Measurements from ENCODE around the gene ZBTB20. TPM values are rescaled to one million over a fixed set of nuclear protein-coding genes. Genes with fewer than 3 reads are reported as not detected.

Gene ZBTB20
- polyA plus RNA-seq, 4 donors: 0.27 to 2.2 (median 1.3) TPM

GRCh38 chr3:114597012-114597411 lies 550.1 kb downstream of the ZBTB20 start:
- peaks cover 0 to 3% (median 0%) of the 10 kb centered on the region in 3 donors for H3K4me1 ChIP-seq (ENCODE audit: control insufficient read depth in 3 of 3, insufficient read depth in 2 of 3, low read depth in 1 of 3, low read length in 2 of 3)
- H3K27me3 ChIP-seq (ENCODE audit: control insufficient read depth in 3 of 3, insufficient read depth in 3 of 3, low read length in 3 of 3): no peaks in the 10 kb centered on the region
- 78 to 88% (median 86%) methylated on average over 4 of the region's 4 CpGs for WGBS, 3 donors
- no peak overlapping the region for H3K27ac ChIP-seq (ENCODE audit: low read depth in 1 of 3, low read length in 2 of 3)
- no peaks in the 10 kb centered on the region for H3K9me3 ChIP-seq (ENCODE audit: control insufficient read depth in 2 of 2, insufficient read depth in 1 of 2, low read depth in 1 of 2, low read length in 1 of 2)
- no peak overlapping the region for H3K4me3 ChIP-seq (ENCODE audit: low read depth in 1 of 3, low read length in 3 of 3)
- FAIRE-seq (no peak), DNase-seq (no peak)
- H3K36me3 ChIP-seq (ENCODE audit: control insufficient read depth in 3 of 3, insufficient read depth in 2 of 3, low read depth in 1 of 3, low read length in 3 of 3): no peaks in the 10 kb centered on the region

GRCh38 chr3:114596147-114596546 lies 550.9 kb downstream of the ZBTB20 start:
- Histone ChIP-seq H3K4me3 (ENCODE audit: low read depth in 1 of 3, low read length in 3 of 3) (no peak overlapping the region), H3K27ac (ENCODE audit: low read depth in 1 of 3, low read length in 2 of 3) (no peak overlapping the region), H3K4me1 (ENCODE audit: control insufficient read depth in 3 of 3, insufficient read depth in 2 of 3, low read depth in 1 of 3, low read length in 2 of 3) (peaks cover 0 to 3% (median 0%) of the 10 kb centered on the region in 3 donors), H3K27me3 (ENCODE audit: control insufficient read depth in 3 of 3, insufficient read depth in 3 of 3, low read length in 3 of 3) (no peaks in the 10 kb centered on the region), H3K9me3 (ENCODE audit: control insufficient read depth in 2 of 2, insufficient read depth in 1 of 2, low read depth in 1 of 2, low read length in 1 of 2) (no peaks in the 10 kb centered on the region), H3K36me3 (ENCODE audit: control insufficient read depth in 3 of 3, insufficient read depth in 2 of 3, low read depth in 1 of 3, low read length in 3 of 3) (no peaks in the 10 kb centered on the region)
- DNase-seq (no peak), FAIRE-seq (no peak)
- WGBS, 3 donors: 94 to 98% (median 97%) methylated on average over 2 of the region's 2 CpGs

- 62 to 75% (median 68%) methylated on average over 2 of the region's 2 CpGs for WGBS, 3 donors
- Histone ChIP-seq H3K27me3 (ENCODE audit: control insufficient read depth in 3 of 3, insufficient read depth in 3 of 3, low read length in 3 of 3) (no peaks in the 10 kb centered on the region), H3K4me1 (ENCODE audit: control insufficient read depth in 3 of 3, insufficient read depth in 2 of 3, low read depth in 1 of 3, low read length in 2 of 3) (no peaks in the 10 kb centered on the region), H3K27ac (ENCODE audit: low read depth in 1 of 3, low read length in 2 of 3) (no peak overlapping the region), H3K36me3 (ENCODE audit: control insufficient read depth in 3 of 3, insufficient read depth in 2 of 3, low read depth in 1 of 3, low read length in 3 of 3) (no peaks in the 10 kb centered on the region), H3K9me3 (ENCODE audit: control insufficient read depth in 2 of 2, insufficient read depth in 1 of 2, low read depth in 1 of 2, low read length in 1 of 2) (no peaks in the 10 kb centered on the region), H3K4me3 (ENCODE audit: low read depth in 1 of 3, low read length in 3 of 3) (no peak overlapping the region)
- no peak for FAIRE-seq
- DNase-seq: no peak
Observed at GRCh38 chr3:114595522-114596028, 551.5 kb downstream of the ZBTB20 start.

GRCh38 chr3:114590309-114591047 lies 556.6 kb downstream of the ZBTB20 start:
- no peak for DNase-seq
- FAIRE-seq: no peak
- Histone ChIP-seq H3K27me3 (ENCODE audit: control insufficient read depth in 3 of 3, insufficient read depth in 3 of 3, low read length in 3 of 3) (no peaks in the 10 kb centered on the region), H3K4me3 (ENCODE audit: low read depth in 1 of 3, low read length in 3 of 3) (no peak overlapping the region), H3K4me1 (ENCODE audit: control insufficient read depth in 3 of 3, insufficient read depth in 2 of 3, low read depth in 1 of 3, low read length in 2 of 3) (no peaks in the 10 kb centered on the region), H3K27ac (ENCODE audit: low read depth in 1 of 3, low read length in 2 of 3) (no peak overlapping the region), H3K36me3 (ENCODE audit: control insufficient read depth in 3 of 3, insufficient read depth in 2 of 3, low read depth in 1 of 3, low read length in 3 of 3) (no peaks in the 10 kb centered on the region), H3K9me3 (ENCODE audit: control insufficient read depth in 2 of 2, insufficient read depth in 1 of 2, low read depth in 1 of 2, low read length in 1 of 2) (no peaks in the 10 kb centered on the region)
- 88 to 98% (median 95%) methylated on average over 6 of the region's 6 CpGs for WGBS, 3 donors

- no peaks in the 10 kb centered on the region for H3K9me3 ChIP-seq (ENCODE audit: control insufficient read depth in 2 of 2, insufficient read depth in 1 of 2, low read depth in 1 of 2, low read length in 1 of 2)
- no peak overlapping the region for H3K4me3 ChIP-seq (ENCODE audit: low read depth in 1 of 3, low read length in 3 of 3)
- H3K27me3 ChIP-seq (ENCODE audit: control insufficient read depth in 3 of 3, insufficient read depth in 3 of 3, low read length in 3 of 3): no peaks in the 10 kb centered on the region
- H3K4me1 ChIP-seq (ENCODE audit: control insufficient read depth in 3 of 3, insufficient read depth in 2 of 3, low read depth in 1 of 3, low read length in 2 of 3): no peaks in the 10 kb centered on the region
- no peaks in the 10 kb centered on the region for H3K36me3 ChIP-seq (ENCODE audit: control insufficient read depth in 3 of 3, insufficient read depth in 2 of 3, low read depth in 1 of 3, low read length in 3 of 3)
- no peak for DNase-seq
- no peak overlapping the region for H3K27ac ChIP-seq (ENCODE audit: low read depth in 1 of 3, low read length in 2 of 3)
- no peak for FAIRE-seq
- 92 to 96% (median 96%) methylated on average over 5 of the region's 5 CpGs for WGBS, 3 donors
Observed at GRCh38 chr3:114587986-114588385, 559.1 kb downstream of the ZBTB20 start.

- 91 to 97% (median 96%) methylated on average over 1 of the region's 1 CpG for WGBS, 3 donors
- no peak for DNase-seq
Observed at GRCh38 chr3:114586119-114586518, 561.0 kb downstream of the ZBTB20 start.

GRCh38 chr3:114585687-114586086 lies 561.4 kb downstream of the ZBTB20 start:
- H3K27ac ChIP-seq (ENCODE audit: low read depth in 1 of 3, low read length in 2 of 3): no peak overlapping the region
- H3K27me3 ChIP-seq (ENCODE audit: control insufficient read depth in 3 of 3, insufficient read depth in 3 of 3, low read length in 3 of 3): no peaks in the 10 kb centered on the region
- no peaks in the 10 kb centered on the region for H3K9me3 ChIP-seq (ENCODE audit: control insufficient read depth in 2 of 2, insufficient read depth in 1 of 2, low read depth in 1 of 2, low read length in 1 of 2)
- 79 to 92% (median 83%) methylated on average over 4 of the region's 4 CpGs for WGBS, 3 donors
- H3K36me3 ChIP-seq (ENCODE audit: control insufficient read depth in 3 of 3, insufficient read depth in 2 of 3, low read depth in 1 of 3, low read length in 3 of 3): no peaks in the 10 kb centered on the region
- FAIRE-seq (no peak), DNase-seq (no peak)
- H3K4me3 ChIP-seq (ENCODE audit: low read depth in 1 of 3, low read length in 3 of 3): no peak overlapping the region
- H3K4me1 ChIP-seq (ENCODE audit: control insufficient read depth in 3 of 3, insufficient read depth in 2 of 3, low read depth in 1 of 3, low read length in 2 of 3): no peaks in the 10 kb centered on the region

More at GRCh38 chr3:114586119-114586518, 561.0 kb downstream of the ZBTB20 start:
- no peaks in the 10 kb centered on the region for H3K27me3 ChIP-seq (ENCODE audit: control insufficient read depth in 3 of 3, insufficient read depth in 3 of 3, low read length in 3 of 3)
- FAIRE-seq: no peak
- H3K4me3 ChIP-seq (ENCODE audit: low read depth in 1 of 3, low read length in 3 of 3): no peak overlapping the region
- no peak overlapping the region for H3K27ac ChIP-seq (ENCODE audit: low read depth in 1 of 3, low read length in 2 of 3)
- H3K4me1 ChIP-seq (ENCODE audit: control insufficient read depth in 3 of 3, insufficient read depth in 2 of 3, low read depth in 1 of 3, low read length in 2 of 3): no peaks in the 10 kb centered on the region
- no peaks in the 10 kb centered on the region for H3K36me3 ChIP-seq (ENCODE audit: control insufficient read depth in 3 of 3, insufficient read depth in 2 of 3, low read depth in 1 of 3, low read length in 3 of 3)
- H3K9me3 ChIP-seq (ENCODE audit: control insufficient read depth in 2 of 2, insufficient read depth in 1 of 2, low read depth in 1 of 2, low read length in 1 of 2): no peaks in the 10 kb centered on the region

- H3K4me1 ChIP-seq (ENCODE audit: control insufficient read depth in 3 of 3, insufficient read depth in 2 of 3, low read depth in 1 of 3, low read length in 2 of 3): no peaks in the 10 kb centered on the region
- no peaks in the 10 kb centered on the region for H3K36me3 ChIP-seq (ENCODE audit: control insufficient read depth in 3 of 3, insufficient read depth in 2 of 3, low read depth in 1 of 3, low read length in 3 of 3)
- WGBS, 3 donors: 65 to 72% (median 71%) methylated on average over 6 of the region's 6 CpGs
- no peaks in the 10 kb centered on the region for H3K9me3 ChIP-seq (ENCODE audit: control insufficient read depth in 2 of 2, insufficient read depth in 1 of 2, low read depth in 1 of 2, low read length in 1 of 2)
- no peaks in the 10 kb centered on the region for H3K27me3 ChIP-seq (ENCODE audit: control insufficient read depth in 3 of 3, insufficient read depth in 3 of 3, low read length in 3 of 3)
- no peak overlapping the region for H3K4me3 ChIP-seq (ENCODE audit: low read depth in 1 of 3, low read length in 3 of 3)
- FAIRE-seq (no peak), DNase-seq (peak in 1 of 2 donors; percentile 17)
- no peak overlapping the region for H3K27ac ChIP-seq (ENCODE audit: low read depth in 1 of 3, low read length in 2 of 3)
Observed at GRCh38 chr3:114584734-114585371, 562.2 kb downstream of the ZBTB20 start.
